Fibroblast of pulmonary artery (primary cell): ENCODE measurements around the gene CTSO.
A peak's percentile ranks its signal among the peaks of the same experiment; 100 is the strongest.

Source experiments
- DNase-seq: peaks from one replicate; pipeline ENCODE4 v3.0.0-alpha.2; 2010; ENCODE audit warnings: low read depth
- H3K4me3 ChIP-seq: replicated peaks from 2 replicates; pipeline ENCODE4 v1.5.1; 2011; ENCODE audit warnings: low read depth, mild to moderate bottlenecking, control low read depth, low read length, moderate library complexity
- TF ChIP-seq, protein P1 (sequence below): IDR thresholded peaks from 2 replicates; pipeline ENCODE4 v1.5.1; 2011; ENCODE audit warnings: mild to moderate bottlenecking, control low read depth, low read length, inconsistent platforms; ENCODE audit errors: missing control alignments

Gene CTSO

GRCh38 chr4:155959417-155959816, 5.8 kb upstream of the CTSO start:
- TF ChIP-seq, protein P1, sequence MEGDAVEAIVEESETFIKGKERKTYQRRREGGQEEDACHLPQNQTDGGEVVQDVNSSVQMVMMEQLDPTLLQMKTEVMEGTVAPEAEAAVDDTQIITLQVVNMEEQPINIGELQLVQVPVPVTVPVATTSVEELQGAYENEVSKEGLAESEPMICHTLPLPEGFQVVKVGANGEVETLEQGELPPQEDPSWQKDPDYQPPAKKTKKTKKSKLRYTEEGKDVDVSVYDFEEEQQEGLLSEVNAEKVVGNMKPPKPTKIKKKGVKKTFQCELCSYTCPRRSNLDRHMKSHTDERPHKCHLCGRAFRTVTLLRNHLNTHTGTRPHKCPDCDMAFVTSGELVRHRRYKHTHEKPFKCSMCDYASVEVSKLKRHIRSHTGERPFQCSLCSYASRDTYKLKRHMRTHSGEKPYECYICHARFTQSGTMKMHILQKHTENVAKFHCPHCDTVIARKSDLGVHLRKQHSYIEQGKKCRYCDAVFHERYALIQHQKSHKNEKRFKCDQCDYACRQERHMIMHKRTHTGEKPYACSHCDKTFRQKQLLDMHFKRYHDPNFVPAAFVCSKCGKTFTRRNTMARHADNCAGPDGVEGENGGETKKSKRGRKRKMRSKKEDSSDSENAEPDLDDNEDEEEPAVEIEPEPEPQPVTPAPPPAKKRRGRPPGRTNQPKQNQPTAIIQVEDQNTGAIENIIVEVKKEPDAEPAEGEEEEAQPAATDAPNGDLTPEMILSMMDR, result no peak
- H3K4me3 ChIP-seq, result no peak overlapping the region
- no peak for DNase-seq

- no peak overlapping the region for H3K4me3 ChIP-seq
- DNase-seq, result no peak
- TF ChIP-seq, protein P1, result no peak
These were observed 2.8 kb upstream of the CTSO start for GRCh38 chr4:155956461-155956860.

DNA sequence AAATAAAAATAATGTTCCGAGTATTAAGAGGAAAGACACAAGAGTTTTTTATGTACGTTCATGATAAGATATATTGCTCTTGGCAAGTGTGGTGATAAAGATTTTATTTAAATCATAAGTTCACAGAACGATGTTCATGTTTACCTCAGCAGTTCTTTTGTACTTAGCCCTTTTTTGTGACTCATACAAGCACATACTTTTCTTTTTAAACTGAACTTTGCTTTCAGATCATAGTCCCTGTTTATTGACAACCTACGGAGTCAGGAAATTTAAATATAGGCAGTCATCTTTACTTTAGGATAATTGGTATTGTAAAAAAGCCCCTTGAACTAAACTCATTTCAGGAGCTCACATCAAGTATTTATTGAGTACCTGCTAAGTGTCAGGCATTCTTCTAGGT, 1.3 kb upstream of the CTSO start:
- no peak overlapping the region for H3K4me3 ChIP-seq
- DNase-seq, result no peak

GRCh38 chr4:155954118-155954685, 536 bp upstream of the CTSO start:
- TF ChIP-seq, protein P1, result no peak
- H3K4me3 ChIP-seq, result peak overlapping the region; percentile 81
- no peak for DNase-seq

More for the DNA sequence above, 1.3 kb upstream of the CTSO start:
- TF ChIP-seq, protein P1, result no peak

- peak; percentile 42 for DNase-seq
- TF ChIP-seq, protein P1, result no peak
- peak overlapping the region; percentile 81 for H3K4me3 ChIP-seq
These were observed 1.2 kb downstream of the CTSO start for GRCh38 chr4:155952501-155952901.

DNA sequence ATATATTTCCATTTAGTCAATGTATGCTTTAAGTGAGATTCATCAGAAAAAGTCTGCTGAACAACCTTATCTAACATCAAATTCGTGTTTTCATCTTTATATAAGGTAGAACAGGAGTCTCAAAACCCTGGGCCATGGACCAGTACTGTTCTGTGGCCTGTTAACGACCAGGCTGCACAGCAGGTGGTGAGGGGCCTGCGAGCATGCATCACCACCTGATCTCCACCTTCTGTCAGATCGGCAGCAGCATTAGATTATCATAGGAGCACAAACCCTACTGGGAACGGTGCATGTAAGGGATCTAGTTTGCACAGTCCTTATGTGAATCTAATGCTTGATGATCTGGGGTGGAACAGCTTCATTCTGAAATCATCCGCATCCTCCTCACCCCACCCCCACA, 3.2 kb downstream of the CTSO start:
- H3K4me3 ChIP-seq, result no peak overlapping the region
- DNase-seq, result no peak
- TF ChIP-seq, protein P1, result no peak

DNA sequence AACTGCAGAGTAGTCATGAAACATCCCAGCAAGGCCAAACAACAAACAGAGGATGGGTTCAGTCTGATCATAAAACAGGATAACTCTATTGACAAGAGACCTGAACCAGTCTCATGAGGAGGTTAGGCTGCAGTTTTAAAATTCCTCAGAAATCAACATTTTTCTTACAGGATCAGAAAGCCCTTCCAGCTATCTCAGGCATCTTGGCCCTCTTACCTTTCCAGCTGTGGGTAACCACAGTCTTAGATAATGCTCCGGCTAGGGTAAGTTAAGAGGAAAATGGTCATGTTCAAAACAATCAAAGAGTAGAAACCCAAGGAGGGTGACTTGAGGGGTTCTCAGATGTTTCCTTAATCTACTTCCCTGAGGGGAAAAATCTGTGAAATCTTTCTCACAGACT, 5.1 kb downstream of the CTSO start:
- DNase-seq, result no peak
- H3K4me3 ChIP-seq, result no peak overlapping the region

More for the DNA sequence above, 5.1 kb downstream of the CTSO start:
- TF ChIP-seq, protein P1, result no peak
